AML-193 (cell line): ENCODE measurements around the gene UQCRC1.

ENCODE experiments used
- DNase-seq, 2 experiments: peaks; one replicate each; lab custom pipeline; 2025; lab: John Stamatoyannopoulos, UW

UQCRC1 gene

DNA sequence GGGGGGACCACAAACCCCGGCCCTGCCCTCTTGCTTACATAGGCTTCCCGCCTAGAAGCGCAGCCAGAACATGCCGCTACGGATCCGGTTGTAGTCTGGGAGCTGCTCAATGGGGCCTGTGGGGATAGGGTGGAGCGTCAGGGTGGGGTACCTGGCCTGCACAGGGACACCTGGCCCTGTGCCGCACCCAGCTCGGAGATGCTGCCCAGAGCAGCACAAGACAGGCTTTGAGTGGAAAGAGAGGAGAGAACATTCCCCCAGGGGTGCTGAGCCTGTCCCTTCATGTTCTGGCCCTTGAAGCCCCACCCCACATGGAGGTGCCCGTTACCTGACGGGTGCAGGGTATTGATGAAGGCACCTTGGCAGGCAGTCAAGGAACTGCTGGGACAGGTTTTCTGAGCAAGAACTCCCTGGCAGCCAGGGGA is 10.4 kb downstream of the UQCRC1 start:
- no peak for DNase-seq

DNA sequence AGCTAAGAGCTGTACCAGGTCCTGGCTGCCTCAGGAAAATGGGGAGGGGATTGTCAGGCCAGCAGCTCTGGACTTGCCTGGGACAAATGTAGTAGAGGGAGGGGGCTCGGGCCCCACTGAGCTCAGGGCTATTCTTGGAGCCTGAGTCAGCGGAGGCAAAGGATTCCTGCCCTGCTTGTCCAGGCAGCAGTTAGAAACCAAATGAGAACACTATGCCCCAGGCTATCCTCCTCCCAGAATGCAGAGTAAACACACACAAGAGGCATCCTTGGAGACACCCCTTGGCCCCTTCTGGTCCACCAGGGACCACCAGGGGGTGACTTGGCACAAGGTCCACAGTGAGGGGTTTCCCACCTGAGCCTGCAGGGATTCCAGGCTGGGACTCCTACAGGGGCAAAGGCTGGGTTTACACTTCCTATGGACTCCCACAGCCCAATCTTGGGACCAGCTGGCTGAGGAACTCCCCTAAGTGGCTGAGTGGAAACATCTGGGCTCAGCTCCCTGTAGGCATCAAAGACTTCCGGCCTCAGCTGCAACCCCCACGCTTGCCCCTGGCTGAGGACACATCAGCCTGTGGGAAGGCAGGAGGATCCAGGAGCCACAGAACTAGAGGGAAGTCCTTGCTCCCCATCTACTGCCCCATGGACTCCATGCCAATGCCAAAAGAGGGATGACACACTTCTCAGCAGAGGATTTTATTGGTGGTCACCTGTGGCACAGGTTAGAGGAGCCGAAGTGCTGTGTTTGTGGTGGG is 10.9 kb downstream of the UQCRC1 start:
- no peak for DNase-seq

DNA sequence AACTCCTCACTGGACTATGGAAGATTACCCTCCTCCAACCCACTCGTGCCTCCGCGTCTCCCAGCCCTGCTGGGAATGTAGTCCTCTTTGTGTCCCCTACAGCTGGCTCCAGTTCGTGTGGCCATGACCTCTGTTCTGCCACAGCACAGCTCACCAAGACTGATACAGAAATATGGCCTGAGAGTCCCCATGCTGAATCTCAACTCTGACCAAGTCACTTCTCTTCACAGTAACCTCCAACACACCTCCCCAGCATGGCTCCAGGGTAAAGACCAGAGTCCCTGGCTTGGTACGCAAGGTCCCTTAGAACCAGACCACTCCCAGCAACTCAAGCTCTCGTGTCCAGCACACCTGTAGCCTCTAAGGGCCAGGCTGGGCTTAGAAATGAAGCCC is 12.0 kb downstream of the UQCRC1 start:
- no peak for DNase-seq

DNA sequence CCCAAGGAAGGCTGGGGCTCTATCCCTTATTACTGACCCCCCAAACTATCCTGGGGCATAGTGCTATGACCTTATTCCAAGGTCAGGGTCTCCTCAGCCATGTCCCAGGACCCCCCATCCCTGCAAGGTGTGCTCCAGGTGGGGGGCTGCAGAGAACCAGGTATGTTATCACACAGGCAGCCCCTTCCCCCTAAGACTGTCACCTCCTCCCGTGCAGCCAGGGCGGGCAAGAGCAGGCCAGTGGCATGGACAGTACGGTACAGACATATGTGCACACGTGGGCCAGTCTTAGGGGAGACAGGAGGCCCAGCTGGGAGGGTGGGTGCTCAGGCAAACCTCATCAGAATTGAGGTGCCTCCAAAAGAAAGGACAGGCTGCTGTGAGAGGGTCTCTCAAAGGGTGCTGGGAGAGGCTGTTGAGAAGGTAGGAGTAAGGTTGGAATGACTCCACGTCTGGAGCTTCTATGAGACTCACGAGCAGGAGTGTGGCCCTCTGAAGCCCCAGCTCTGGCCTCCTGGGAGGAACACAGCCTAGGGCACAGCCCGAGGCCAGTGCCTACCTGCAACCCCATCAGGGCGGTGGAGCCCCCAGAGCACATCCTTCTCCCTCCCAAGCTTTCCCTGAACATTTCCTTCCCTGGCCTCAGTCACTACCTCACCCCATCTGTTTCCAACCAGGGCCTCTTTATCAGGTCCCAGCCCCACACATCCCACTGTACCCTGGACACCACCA is 12.6 kb downstream of the UQCRC1 start:
- no peak for DNase-seq

DNA sequence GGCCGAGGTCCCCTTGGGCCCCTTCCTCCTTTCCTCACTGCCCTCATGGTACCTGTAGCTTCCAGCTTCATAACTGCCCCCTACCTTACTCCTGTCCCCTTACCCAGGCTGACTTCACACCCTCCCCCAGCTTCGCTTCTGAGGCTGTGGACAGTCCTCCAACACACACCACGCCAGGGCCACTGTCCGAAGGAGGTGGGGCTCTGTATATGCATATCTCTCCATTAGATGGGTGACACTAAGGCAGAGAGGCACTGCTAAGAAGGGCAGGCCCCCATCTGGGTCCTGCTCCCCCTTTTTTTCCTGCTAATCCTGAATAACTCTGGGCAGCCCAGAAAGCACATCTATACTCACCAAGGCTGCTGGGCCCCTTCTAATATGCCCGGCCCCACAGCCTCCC is 13.3 kb downstream of the UQCRC1 start:
- DNase-seq = no peak

DNA sequence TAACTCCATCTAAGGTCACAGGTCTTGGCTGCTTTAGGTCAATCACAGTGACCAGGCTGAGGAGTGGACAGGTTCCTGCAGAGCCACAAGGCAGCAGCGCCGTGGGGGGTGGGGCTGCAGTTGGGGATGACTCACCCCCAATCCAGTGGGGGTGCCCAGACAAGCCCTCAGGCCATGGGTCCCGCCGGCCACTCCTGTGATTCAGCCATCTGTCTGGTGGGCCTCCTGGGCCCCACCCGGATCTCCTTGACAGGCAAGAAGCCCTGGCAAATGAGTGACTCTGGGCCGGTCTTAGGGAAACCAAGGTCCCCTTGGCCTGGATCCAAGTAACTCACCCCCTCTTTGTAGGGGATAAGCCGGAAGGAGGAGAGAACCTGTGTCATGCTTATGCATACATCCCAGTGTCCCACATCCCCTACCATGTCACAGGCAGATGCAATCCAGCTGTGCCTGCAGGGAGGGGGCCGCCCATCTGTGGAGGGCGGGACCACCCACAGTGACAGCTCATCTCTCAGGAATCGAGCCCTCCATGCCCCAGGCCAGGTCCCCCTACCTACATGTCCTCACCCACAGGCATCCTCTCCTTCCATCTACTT is 13.8 kb downstream of the UQCRC1 start:
- DNase-seq = no peak

DNA sequence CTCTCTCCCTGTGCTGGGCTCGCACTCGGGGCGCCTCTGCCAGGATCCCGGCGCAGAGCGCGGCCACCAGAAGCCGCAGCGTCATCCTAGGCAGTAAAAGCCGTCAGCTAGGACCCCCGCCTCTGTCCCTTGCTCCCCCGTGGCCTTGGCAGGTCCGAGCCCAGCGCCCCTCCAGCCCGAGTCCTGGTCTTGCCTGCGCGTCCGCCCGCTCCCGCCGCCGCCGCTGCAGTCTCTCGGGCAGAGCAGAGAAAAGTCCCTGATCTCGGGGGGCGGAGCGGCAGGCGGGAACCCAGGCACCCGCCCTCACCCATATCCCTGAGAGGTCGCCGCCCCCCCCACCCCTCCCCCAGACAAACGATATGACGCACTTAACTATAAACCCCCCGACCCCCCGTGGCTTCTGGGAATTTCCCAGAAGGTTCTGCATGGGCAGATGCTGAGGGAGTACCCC is 14.3 kb downstream of the UQCRC1 start, which contains the start of gene COL7A1:
Gene COL7A1 (minus strand): TSS at position 255 of the 451 bp plus-strand sequence. CDS start 170 bp downstream, at position 85.
- no peak for DNase-seq

DNA sequence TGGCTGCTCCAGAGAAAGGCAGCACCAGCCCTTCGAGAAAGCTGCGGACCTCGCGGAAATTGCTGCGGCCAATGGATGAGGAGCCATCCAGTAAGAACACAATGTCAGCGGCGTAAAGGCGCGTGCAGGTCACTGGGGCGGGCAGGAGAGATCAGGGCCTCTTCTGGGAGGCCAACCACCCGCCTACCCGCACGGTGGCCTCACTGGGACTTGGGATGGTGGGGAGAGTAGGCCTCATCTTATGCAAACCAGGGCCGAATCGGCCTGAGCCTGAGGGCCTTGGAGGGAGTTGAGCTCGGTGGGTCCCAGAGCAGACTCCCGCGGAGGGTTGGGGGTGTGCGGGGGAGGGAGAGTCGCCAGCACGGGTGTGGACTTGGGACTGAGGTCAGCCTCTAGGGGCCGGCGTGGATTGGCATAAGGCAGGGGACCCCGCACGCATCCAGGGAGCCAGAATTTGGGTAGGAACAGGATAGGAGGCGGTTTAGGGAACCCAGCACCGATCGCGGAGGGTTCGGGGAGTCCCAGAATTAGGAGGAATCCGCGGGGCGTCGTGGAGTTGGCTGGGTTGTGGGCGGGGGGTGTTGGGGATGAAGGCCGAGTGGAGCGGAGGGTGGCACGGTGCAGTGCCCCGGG is 14.9 kb downstream of the UQCRC1 start:
- no peak for DNase-seq

DNA sequence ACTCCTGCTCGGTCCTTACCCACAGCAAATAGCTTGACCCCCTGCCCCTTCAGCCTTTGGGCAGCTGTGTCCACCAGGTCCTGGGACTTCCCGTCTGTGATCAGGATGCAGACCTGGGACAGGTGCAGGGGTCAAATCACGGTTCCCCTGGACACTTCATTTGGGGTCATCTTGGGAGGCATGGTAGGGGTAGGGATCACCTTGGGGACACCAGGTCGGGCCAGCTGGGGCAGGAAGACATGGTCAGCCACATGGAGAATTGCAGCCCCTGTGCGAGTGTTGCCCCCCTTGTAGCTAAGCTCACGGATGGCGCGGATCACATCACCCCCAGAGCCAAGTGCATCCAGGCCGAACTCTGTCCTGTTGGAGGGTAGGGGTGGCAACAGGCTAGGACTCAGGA is 16.1 kb downstream of the UQCRC1 start:
- no peak for DNase-seq

DNA sequence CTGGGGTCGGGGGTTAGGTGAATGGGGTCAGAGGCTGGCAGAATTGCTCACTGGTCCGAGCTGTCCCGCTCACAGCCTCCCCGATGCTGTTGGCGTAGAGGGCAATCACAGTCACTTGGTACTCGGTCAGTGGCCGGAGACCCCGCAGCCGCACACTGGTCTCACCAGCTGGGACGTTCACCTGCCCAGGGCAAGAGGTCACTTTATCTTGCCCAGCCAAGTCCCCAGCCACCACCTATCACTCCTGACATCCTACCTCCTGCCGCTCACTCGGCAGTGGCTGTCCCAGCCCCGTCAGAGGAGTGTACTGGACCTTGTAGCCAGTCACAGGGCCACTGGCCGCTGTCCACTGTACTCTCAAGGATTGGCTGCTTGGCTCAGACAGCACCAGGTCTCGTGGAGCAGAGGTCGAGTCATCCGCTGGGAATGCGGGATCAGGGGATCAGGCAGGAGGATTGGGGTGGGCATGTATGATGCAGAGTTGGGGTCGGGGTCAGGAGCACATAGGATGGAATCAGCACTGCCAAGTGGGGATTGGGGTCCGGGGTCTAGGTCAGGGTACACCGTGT is 16.8 kb downstream of the UQCRC1 start:
- no peak for DNase-seq

DNA sequence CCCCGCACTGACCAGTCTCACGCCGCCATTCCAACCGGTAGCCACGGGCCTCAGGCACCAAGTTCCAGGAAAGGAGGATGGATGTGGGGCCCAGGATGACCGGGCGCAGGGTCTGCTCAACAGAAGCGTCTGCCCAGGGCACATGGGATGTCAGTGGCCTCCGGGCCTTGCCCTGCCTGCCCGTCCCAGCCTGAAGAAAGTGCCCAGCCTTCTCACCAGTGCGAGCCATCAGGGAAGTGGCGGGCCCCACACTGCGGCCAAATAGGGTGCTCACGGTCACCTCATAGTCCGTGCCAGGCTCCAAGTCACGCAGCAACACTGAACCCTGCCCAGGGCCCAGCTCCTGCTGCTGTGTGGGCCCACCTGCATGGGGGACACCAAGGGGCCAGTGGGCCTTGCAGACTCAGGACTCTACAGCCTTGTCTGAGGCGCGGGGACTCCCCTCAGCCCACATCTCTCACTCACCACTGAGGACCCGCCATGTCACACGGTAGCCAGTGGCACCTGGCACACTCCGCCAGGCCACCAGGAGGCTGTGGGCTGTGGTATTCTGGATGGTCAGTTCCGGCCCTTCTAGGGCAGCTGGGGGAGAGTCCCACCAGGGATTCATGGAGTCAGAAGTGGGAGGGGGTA is 17.4 kb downstream of the UQCRC1 start:
- DNase-seq = no peak

DNA sequence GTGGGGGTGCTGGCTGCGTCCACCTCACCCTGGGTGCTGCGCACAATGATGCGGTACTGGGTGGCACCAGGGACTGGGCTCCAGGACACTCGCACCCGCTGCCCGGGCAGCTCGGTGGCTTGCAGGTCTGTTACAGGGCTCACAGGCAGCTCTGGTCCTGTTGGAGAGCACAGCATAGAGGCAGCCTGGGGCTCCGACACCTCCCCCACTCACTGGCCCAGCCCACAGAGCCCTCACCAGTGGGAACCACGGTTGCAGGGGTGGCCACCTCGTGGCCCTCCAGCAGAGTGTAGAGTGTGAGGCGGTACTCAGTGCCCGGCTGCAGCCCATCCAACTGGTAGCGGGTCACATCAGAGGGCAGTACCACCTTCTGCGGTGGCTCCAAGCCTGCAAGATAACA is 18.0 kb downstream of the UQCRC1 start:
- DNase-seq = no peak

DNA sequence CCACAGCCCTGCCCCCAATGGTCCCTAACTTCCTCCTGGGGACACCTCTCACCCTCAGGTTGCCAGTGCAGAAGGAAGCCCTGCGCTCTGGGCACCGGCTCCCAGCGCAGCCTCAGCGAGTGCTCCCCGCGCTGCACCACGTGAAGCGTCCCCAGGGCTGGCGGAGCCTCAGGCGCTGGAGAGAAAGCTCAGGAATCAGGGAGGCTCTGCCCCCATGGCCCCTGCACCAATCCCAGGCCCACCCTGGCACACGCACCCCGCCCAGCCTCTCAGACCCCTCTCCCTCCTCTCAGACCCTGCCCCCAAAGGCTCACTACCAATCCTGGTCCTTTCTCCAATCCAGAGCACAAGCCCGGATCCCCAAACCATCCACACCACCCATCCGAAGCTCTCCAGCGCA is 21.2 kb downstream of the UQCRC1 start:
- no peak for DNase-seq

DNA sequence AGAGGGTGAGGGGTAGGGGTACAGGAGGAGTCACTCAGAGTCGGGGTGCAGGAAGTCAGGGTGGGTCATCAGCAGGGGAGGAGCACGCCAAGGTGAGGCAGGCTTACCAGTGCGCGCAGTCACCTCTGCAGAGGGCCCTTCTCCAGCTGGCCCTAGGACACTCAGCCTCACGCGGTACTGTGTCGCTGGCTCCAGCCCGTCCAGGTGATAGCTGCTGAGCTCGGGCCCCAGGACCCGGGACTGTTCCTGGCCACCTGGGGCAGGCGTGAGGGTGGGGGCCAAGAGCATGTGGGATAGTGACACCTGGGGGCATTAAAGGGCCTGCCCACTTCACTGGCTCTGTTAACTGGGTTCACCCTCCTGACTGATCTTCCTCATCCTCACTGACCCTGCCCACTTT is 21.8 kb downstream of the UQCRC1 start:
- DNase-seq = no peak

DNA sequence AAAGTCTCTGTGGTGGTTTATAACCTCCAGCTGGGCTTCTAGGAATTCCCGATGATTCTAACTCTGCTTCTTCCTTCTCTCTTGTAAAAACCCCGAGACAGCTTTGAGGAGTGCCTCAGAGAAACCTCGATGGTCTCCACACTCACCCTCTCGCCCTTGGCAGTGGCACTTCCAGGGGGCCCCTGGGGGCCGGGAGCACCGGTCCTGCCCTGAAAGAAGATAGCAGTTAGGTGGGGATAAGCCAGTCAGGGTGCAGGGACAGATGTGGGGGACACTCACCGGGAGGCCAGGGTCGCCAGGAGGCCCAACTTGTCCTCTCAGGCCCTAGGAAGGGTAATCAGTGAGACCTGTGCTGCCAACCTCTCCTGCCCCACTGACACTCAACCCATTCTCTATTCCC is 24.0 kb downstream of the UQCRC1 start:
- no peak for DNase-seq

DNA sequence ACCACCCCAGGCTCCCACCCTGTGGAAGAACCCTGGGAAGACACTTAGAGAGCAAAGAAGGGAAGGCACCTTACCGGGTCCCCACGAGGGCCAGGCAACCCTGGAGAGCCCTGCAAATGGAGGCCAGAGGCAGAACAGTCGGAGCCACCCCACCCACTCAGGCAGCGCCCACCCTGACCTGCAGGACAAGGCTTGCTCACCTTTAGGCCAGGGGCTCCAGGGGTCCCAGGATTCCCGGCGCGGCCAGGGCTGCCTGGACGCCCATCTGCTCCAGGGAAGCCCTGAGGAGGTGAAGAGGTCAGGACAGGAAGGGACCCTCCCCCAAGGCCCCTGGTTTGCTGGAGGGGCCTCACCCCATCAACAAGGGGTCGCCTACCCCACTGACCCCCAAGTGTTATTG is 24.6 kb downstream of the UQCRC1 start:
- no peak for DNase-seq

DNA sequence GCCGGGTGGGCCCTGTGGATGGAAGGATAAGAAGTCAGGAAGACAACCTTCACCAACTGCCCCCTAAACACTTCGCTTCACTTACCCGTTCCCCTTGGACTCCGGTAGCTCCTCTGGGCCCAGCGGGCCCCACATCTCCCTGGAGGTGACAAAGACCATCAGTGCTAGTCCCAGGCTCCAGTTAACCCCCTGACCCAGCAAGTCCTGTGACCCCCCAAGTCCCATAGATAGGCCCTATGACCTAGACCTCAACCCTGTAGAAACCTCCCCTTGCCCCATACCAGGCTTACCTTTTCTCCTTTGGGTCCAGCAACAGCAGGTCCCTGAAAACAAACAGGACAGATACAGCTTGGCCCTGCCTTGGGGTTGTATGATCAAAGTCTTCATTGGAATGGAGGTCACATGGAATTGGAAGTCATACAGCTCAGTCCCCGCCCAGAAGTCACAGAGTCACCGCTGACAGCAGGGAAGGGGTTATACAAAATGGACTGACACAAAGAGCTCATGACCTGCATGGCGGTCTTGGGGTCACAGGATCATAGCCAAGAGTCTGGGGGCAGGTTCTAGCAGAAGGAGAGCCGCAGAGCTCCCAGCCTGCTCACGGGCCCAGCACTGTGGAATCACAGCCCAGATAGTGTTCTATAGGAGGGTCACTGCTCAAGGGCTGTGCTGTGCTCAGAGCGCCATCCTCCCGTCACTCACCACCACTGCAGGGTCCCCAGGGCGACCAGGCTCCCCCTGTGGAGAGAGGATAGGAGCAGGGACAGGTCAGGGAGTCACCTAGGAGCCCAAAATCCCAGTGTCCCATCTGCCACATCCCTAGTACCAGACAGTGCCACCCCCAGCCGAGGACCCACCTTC is 27.6 kb downstream of the UQCRC1 start:
- DNase-seq = no peak

DNA sequence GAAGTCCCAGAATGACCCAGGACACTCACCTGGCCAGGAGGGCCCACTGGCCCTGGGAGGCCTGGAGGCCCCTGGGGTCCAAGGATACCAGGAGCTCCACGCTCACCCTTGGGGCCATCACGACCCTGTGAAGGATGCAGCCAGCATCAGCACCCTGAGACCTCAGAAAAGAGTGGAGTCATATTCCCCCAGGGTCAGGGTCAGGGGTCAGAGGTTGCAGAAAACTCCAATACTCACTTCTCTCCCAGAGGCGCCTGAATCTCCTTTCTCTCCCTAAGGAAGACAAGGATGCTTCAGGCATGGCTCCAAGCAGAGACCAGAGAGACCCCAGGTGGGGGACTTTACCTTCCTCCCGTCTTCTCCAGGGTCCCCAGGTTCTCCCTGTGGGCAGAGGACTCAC is 32.8 kb downstream of the UQCRC1 start:
- DNase-seq = no peak

DNA sequence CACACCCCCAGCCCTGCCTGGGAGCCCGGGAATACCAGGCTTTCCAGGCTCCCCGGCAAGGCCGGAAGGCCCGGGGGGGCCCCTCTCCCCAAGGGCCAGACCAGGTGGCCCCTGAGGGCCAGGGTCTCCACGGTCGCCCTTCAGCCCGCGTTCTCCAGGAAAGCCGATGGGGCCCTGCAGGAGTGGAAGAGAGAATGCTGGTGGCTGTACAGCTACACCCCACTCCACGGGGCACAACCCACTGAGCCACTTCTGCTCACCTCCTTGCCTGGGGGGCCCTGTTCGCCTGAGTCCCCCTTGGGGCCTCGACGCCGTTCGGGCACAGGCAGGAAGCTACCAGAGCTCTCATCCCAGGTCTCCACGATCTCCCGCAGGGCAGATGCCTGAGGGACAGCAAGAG is 34.1 kb downstream of the UQCRC1 start:
- no peak for DNase-seq

DNA sequence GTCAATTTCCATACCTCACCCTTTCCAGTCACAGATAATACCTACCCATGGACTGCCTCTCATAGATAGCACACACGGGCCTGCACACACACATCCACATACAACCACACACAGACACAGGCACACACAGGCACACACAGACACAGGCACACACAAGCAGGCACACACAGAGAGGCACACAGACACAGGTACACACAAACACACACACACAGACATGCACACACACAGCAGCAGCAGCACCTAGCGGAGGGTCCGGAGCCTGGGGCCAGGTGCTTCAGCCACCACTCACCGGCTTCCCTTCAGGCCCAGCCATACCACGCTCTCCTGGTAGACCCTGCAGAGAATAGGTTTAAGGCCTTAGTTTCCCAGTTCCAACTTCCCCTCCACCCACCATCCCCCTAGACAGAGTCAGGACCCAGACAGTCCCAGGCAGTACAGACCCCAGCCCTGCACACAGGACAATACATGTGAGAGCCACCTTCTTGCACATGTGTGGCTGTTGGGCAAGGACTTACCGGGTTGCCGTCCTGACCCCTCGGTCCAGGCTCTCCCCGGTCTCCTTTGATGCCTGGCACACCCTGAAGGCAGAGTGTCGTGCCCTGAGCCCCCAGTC is 35.4 kb downstream of the UQCRC1 start:
- no peak for DNase-seq
